ENCODE measurements around the gene LRRC8A.
"Not testable (repeated sequence)": the region's sequence is repeated elsewhere in the genome, so short reads cannot be mapped to it uniquely, and the experiment has no call there.

The LRRC8A gene

DNA sequence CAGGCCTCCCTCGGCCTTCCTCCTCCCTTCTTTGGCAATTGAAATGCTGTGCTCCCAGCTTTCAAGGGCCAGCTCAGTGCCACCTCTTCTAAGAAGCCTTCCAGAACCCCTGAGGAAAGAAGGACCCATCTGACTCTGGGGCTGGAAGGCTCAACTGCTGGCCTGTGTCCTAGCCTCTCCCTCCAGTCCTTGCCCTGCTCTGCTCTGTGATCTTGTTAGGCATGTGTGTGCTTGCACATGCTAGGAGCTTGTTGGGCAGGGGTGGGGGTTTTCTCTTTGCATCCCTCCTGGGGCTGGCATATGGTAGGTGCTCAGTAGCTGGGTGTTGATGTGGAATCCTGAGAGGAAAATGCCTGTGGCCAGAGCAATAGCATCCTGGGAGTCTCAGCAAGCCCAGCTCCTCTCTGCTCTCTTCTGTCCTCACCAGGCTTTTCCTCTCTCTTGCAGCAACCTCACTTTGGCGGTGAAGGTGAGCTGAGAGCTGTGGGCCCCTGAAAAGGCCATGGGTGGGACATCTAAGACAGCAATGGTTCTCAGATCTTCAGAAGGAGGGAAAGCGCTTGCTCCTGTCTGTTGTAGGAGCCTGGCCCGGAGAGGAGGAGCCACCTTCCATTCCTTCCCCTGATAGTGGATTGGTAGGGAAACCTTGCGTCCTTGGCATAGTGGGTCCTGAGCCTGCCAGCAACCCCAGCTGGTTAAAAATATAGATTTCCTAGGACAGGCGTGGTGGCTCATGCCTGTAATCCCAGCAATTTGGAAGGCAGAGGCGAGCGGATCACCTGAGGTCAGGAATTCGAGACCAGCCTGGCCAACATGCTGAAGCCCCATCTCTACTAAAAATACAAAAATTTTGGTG lies 55.6 kb downstream of the LRRC8A start:
- POLR2A ChIA-PET: no interaction called here

DNA sequence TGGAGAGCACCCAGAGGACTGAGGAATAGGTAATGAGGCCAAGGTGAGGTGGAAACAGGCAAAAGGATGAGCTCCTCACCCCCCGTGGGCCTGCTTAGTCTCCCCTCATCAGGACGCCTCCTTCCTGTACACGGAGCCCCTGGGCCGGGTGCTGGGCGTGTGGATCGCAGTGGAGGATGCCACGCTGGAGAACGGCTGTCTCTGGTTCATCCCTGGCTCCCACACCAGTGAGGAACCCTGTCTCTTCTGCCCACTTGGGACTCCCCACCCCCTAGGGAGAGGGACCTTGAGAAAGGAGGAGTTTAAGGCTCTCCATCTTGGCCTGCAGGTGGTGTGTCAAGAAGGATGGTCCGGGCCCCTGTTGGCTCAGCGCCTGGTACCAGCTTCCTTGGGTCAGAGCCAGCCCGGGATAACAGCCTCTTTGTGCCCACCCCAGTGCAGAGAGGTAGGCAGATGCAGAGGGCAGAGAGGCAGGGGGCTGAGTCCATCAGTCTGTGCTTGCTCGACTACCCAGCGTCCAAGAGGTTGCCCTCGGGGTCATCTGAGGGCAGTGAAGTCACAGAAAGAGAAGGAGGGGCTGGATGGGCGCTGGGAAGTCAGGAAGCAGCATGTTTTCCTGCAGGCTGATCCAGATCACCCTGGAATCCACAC lies 58.5 kb downstream of the LRRC8A start:
- TF ChIP-seq, protein P1, sequence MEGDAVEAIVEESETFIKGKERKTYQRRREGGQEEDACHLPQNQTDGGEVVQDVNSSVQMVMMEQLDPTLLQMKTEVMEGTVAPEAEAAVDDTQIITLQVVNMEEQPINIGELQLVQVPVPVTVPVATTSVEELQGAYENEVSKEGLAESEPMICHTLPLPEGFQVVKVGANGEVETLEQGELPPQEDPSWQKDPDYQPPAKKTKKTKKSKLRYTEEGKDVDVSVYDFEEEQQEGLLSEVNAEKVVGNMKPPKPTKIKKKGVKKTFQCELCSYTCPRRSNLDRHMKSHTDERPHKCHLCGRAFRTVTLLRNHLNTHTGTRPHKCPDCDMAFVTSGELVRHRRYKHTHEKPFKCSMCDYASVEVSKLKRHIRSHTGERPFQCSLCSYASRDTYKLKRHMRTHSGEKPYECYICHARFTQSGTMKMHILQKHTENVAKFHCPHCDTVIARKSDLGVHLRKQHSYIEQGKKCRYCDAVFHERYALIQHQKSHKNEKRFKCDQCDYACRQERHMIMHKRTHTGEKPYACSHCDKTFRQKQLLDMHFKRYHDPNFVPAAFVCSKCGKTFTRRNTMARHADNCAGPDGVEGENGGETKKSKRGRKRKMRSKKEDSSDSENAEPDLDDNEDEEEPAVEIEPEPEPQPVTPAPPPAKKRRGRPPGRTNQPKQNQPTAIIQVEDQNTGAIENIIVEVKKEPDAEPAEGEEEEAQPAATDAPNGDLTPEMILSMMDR (IDR thresholded peaks at IDR 0.05; ENCODE audit: insufficient read depth, low read length, missing control alignments): no peak
- no peak overlapping the region for H3K4me3 ChIP-seq (ENCODE audit: low read depth, low read length)
- ChIA-PET CTCF (interaction anchor here (7.1 kb wide), 1 partner anchor 12 kb away, joined by 46 read pairs; no protein-coding TSS in a partner anchor), POLR2A (no interaction called here)
- DNase-seq (ENCODE audit: low read depth, low spot score): no peak

More for the DNA sequence above, 55.6 kb downstream of the LRRC8A start:
- CTCF ChIA-PET: interaction anchor here (0.6 to 4.2 kb wide), 4 partner anchors 10 to 120 kb away, joined by 3 to 48 read pairs (median 4); no protein-coding TSS in a partner anchor
- no peak overlapping the region for H3K4me3 ChIP-seq (ENCODE audit: low read depth, low read length)
- TF ChIP-seq, protein P1 (IDR thresholded peaks at IDR 0.05; ENCODE audit: insufficient read depth, low read length, missing control alignments): no peak
- DNase-seq (ENCODE audit: low read depth, low spot score): no peak

DNA sequence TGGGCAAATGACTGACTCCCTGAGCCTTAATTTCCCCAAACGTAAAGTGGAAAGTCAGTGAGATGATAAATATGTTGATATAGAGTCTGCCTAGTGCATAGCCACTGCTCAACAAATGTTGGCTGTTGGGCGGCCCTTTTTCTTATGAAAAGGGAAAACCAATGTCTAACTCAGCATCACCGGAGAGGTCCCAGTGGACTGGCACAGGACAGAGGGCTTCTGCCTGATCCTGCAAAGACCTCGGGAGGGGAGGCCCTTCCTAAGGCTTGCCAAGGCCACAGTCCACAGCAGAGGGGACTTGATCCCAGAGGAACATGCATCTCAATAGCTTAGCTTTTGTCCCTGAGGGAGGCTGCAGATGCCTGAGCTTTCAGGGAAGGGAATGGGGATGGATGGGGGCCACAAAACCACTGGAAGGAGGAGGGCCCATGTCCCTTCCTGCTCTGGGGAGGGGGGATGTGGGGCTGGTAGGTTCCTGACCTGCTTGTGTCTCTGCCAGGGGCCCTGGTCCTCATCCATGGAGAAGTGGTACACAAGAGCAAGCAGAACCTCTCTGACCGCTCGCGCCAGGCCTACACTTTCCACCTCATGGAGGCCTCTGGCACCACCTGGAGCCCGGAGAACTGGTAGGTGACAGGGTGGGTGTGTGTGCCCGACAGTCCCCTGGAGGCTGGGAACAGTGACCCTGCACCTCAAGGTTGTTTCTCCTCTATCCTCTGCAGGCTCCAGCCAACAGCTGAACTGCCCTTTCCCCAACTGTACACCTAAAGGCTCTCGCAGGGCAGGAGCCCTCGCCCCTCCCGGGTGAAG lies 59.2 kb downstream of the LRRC8A start:
- CTCF ChIA-PET: interaction anchor here (7.1 kb wide), 1 partner anchor 12 kb away, joined by 46 read pairs; no protein-coding TSS in a partner anchor
- POLR2A ChIA-PET: no interaction called here
- TF ChIP-seq, protein P1 (IDR thresholded peaks at IDR 0.05; ENCODE audit: insufficient read depth, low read length, missing control alignments): no peak
- DNase-seq (ENCODE audit: low read depth, low spot score): no peak
- H3K4me3 ChIP-seq (ENCODE audit: low read depth, low read length): no peak overlapping the region

DNA sequence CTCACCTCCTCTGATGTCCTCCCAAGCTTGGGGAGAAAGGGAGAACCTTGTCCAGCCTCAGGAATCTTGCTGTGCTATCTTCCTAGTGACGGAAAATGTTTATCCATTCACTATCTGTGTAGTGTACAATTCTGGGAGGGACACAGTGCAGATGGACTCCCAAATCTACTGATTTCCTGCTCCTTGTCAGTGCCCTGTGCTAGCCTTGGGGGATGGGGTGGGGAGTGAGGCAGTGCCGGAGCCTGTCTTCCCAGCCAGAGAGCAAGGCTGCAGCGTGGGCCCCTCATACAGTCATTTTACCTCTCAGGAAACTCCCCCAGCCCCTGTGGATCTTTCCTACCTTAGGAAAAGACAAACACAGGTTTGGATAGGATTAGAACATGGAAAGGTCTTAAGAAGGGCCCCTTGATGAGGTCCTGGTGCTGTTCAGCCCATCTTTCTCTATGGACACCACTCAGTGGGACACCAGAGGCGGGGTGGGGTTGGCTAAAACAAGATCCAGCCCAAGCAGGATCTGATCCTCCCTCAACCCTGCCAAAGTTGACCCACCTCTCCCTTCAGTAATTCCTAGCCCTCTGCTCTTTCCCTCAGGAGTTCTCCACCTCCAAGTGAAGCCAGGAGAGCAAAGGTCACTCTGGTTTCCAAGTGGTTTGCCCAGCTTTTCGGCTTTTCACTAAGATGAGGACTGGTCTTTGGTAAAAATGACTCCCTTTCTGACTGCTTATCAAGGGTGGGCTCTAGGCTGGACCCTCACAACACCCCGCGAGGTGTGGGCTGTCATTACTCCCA lies 62.1 kb downstream of the LRRC8A start:
- ChIA-PET POLR2A (no interaction called here), CTCF (interaction anchor here (1.6 to 7.1 kb wide), 2 partner anchors 8 to 15 kb away, joined by 4 to 46 read pairs; no protein-coding TSS in a partner anchor)
- TF ChIP-seq, protein P1 (IDR thresholded peaks at IDR 0.05; ENCODE audit: insufficient read depth, low read length, missing control alignments): no peak
- H3K4me3 ChIP-seq (ENCODE audit: low read depth, low read length): no peak overlapping the region
- no peak for DNase-seq (ENCODE audit: low read depth, low spot score)

DNA sequence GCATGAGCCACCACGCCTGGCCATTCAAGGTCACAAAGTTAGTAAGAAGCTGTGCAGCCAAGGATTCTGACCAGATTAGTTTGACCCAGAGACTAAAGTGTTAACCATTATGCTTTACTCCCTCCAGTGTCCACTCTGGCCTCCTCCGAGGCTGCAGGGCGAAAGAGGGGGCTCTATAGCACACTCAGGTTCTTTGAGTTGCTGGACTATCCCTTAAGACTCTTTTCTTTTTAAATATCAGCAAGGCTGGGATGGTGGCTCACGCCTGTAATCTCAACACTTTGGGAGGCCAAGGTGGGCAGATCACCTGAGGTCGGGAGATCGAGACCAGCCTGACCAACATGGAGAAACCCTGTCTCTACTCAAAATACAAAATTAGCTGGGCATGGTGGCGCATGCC lies 63.0 kb downstream of the LRRC8A start:
- H3K4me3 ChIP-seq (ENCODE audit: low read depth, low read length); POLR2A ChIA-PET; DNase-seq (ENCODE audit: low read depth, low spot score): not testable (repeated sequence)
- CTCF ChIA-PET: interaction anchor here (1.6 to 7.1 kb wide), 2 partner anchors 9 to 16 kb away, joined by 4 to 46 read pairs; no protein-coding TSS in a partner anchor
